ENCODE measurements around the gene MAN1B1.

Gene MAN1B1

DNA sequence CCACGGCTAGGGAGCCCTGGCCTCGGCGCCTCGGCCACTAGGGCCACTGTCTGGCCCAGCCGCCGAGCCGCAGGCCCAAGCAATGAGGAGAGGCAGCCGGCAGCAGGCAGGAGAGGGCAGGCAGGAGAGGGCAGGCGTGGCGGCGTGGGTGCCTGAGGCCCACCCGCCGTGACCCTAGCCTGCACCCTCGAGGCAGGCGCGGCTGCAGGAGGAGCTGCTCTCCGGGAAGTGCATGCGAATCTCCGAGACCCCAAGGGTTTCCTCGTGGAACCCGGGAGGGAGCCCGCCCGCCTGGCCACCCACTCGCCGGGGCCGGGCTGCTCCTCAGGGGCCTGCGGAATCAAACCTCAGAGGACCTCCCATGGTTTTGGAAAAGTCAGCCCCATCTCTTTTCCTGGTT, 61.5 kb downstream of the MAN1B1 start:
- DNase-seq = no peak

DNA sequence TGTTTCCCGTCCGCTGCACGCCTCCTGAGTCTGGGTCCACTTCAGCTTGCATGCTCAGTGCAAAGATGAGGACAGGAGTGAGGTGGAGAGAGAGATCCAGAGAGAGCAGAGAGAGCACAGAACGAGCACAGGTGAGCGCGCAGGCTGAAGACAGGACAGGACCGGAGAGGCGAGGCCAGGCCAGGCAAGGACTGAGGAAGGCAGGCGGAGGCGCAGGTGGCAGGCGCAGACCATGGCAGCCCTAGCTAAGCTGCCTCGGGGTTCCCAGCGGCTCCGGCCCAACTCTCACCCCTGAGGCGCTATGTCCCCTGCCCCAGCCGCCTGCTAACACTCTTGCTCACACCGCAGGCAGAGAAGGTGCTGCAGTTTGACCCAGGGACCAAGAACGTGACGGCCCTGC, 61.9 kb downstream of the MAN1B1 start:
- DNase-seq = no peak

DNA sequence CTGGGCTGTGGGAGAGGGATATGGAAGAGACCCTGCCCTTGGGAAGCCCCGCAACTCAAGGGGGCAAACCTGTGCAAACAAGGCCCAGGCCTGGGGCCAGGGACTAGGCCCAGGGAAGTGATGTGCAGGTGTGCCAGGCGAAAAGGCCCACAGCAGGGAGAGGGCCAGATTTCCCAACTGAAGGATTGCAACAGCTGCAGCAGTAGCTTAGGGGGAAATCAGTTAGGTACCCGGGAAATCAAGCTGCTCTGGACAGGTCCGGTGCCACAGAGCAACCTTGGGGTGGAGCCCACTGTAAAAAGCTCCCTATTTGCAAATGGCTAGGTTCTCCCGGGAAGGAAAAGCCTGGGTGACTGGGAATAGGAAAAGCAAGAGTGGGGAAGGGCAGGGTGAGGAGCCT, 62.6 kb downstream of the MAN1B1 start:
- DNase-seq = no peak

DNA sequence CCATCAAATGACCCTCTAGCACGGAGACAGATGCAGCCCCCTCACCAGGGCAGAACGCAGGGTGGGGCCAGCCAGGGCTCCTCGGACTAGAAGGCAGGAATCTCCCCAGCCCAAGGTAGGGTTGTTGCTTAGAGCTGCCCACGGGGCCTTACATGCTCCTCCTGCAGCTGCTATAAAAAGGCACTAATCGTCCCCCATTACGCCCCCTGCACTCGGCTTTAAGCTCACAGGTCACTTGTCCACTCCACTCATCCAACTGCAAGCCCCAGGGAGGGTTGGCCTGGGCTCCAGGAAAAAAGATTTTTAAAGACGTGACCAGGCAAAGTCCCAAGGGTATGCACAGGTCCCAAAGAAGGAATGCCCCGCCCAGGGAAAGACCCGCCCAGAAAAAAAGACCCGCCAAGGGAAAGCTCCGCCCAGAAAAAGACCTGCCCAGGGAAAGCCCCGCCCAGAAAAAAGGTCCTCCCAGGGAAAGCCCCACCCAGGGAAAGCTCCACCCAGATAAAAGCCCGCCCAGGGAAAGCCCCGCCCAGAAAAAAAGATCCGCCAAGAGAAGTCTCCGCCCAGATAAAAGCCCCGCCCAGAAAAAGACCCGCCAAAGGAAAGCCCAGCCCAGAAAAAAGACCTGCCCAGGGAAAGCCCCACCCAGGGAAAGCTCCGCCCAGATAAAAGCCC, 63.3 kb downstream of the MAN1B1 start:
- DNase-seq = no peak

DNA sequence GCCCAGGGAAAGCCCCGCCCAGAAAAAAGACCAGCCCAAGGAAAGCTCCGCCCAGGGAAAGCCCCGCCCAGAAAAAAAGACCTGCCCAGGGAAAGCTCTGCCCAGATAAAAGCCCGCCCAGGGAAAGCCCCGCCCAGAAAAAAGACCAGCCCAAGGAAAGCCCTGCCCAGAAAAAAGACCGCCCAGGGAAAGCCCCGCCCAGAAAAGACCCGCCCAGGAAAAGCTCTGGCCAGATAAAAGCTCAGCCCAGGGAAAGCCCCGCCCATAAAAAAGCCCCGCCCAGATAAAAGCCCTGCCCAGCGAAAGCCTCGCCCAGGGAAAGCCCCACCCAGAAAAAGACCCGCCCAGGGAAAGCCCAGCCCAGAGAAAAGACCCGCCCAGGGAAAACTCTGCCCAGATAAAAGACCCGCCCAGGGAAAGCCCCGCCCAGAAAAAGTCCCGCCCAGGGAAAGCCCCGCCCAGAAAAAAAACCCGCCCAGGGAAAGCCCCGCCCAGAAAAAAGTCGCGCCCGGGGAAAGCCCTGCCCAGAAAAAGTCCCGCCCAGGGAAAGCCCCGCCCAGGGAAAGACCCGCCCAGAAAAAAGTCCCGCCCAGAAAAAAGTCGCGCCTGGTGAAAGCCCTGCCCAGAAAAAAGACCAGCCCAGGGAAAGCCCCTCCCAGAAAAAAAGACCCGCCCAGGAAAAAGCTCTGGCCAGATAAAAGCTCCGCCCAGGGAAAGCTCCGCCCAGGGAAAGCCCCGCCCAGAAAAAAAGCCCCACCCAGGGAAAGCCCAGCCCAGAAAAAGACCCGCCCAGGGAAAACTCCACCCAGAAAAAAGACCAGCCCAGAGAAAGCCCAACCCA, 64.1 kb downstream of the MAN1B1 start:
- no peak for DNase-seq

DNA sequence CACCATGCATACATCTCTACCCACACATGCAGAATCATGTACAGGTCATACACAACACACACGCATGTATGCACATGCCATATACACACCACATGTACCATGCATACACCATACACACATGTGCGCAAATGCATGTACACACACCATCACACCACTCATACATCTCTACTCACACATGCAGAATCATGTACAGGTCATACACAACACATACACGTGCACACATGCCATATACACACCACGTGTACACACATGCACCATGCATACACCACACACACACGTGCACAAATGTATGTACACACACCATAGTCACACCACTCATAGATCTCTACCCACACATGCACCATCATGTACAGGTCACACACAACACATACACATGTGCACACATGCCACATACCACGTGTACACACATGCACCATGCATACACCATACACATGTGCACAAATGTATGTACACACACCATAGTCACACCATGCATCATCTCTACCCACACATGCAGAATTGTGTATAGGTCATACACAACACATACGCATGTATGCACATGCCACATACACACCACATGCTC, 66.1 kb downstream of the MAN1B1 start:
- DNase-seq = no peak

DNA sequence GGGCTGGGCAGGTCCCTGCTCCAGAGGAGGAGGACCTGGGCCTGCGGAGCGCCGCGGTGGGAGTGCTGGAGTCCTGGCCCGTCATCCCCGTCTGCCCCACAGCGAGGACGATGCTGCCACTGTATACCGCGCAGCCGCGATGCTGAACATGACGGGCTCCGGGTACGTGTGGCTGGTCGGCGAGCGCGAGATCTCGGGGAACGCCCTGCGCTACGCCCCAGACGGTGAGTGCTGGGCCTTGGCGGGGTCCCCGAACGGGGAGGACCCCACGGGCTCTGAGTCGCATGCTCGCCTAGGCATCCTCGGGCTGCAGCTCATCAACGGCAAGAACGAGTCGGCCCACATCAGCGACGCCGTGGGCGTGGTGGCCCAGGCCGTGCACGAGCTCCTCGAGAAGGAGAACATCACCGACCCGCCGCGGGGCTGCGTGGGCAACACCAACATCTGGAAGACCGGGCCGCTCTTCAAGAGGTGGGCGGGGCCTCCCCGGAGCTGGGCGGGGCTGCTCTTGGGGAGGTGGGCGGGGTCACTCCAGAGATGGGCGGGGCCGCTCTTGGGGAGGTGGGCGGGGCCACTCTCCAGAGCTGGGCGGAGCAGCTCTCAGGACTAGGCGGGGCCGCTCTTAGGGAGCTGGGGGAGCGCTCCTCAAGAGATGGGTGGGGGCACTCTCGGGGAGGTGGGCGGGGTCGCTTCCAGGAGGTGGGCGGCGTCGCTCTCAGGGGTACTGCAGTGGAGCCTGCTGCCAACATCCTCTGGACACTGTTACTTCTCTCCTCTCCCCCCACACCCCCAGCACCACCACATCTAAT, 70.0 kb downstream of the MAN1B1 start:
- no peak for DNase-seq

DNA sequence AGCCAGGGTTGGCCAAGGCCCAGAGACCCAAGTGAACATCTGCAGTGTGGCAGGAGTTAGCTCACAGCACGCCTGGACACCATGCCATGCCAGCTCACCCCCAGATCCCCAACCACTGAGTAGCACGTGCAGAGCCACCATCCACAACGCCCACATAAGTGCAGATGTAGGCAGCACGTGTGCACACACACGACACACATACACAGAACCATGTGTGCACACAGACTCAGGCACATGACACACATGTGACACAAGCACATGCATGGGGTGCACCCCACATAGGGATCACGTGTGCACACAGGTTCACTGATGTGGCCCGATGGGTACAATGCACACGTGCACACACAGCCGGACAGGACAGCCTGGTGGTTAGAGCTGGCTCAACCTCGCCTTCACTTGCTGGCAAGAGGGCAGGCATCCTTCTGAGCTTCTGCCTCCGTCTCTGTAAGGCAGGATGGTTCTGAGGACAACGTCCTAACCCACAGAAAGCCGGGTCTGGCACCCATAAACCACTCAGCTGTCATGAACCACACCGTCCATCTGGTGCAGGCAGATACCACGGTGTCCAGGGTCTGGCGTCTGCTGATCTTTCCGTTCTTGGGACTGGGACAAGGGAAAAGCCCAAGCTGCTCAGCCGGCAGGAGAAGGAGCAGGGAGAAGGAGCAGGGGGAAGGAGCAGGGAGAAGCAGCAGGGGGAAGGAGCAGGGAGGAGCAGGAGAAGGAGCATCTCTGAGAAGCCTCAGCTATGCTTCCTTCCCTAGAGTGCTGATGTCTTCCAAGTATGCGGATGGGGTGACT, 71.0 kb downstream of the MAN1B1 start:
- DNase-seq = no peak

DNA sequence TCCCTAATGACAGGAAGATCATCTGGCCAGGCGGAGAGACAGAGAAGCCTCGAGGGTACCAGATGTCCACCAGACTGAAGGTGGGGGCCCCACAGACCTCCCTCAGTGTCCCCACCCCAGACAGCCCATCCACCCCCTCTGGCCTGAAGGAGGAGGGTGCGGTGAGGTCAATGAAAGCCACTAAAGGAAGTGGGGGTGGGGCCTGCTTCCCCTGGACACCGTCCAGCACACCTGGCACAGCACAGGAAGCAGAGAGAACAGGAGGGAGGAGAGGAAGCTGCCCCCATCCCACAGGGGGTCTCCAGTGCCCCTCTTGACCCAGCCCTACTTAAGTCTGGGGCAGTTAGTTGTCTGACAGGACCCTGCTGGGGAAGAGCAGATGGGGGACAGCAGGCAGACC, 71.8 kb downstream of the MAN1B1 start:
- DNase-seq = no peak

Data from GOT3 (cell line).